HEK293 (cell line): ENCODE data around the gene DPP9.

ENCODE experiments used
- CTCF ChIP-seq: fragments of 450-650 bp; formaldehyde crosslinking; IDR thresholded peaks from 2 replicates; pipeline ENCODE4 v1.5.1; 2016; ENCODE audit warnings: missing biosample characterization, missing genetic modification characterization
- HOXA7 ChIP-seq: sonication (generic); formaldehyde crosslinking; IDR thresholded peaks from 2 replicates; pipeline ENCODE4 v1.8.1; 2022; ENCODE audit warnings: missing genetic modification reagents, borderline replicate concordance
- MEIS1 ChIP-seq: sonication (generic); formaldehyde crosslinking; IDR thresholded peaks from 2 replicates; pipeline ENCODE4 v1.8.1; 2022; ENCODE audit warnings: missing genetic modification reagents, mild to moderate bottlenecking, borderline replicate concordance
- REPIN1 ChIP-seq: fragments of 450-650 bp; formaldehyde crosslinking; IDR thresholded peaks from 2 replicates; pipeline ENCODE4 v1.5.1; 2017; ENCODE audit warnings: missing biosample characterization, missing genetic modification characterization, low read depth
- ZBTB7A ChIP-seq: fragments of 450-650 bp; formaldehyde crosslinking; IDR thresholded peaks from 2 replicates; pipeline ENCODE4 v1.5.1; 2016; ENCODE audit warnings: low read depth, missing biosample characterization, missing genetic modification characterization
- ZNF274 ChIP-seq, 2 experiments: fragments of 200-500 bp in 1 of 2; fragments of 450-650 bp in 1 of 2; sonication (Bioruptor generic) in 1 of 2; formaldehyde crosslinking in 1 of 2; IDR thresholded peaks; 2 replicates each; pipeline versions ENCODE4 v1.5.1 to v1.6.1; 2014 to 2016; ENCODE audit warnings: borderline replicate concordance in 1 of 2, inconsistent platforms in 1 of 2, low read length in 1 of 2, missing biosample characterization in 1 of 2, missing genetic modification characterization in 1 of 2
- ZNF335 ChIP-seq: fragments of 450-650 bp; formaldehyde crosslinking; conservative IDR thresholded peaks from 2 replicates; pipeline ENCODE4 v1.5.1; 2016; ENCODE audit warnings: missing biosample characterization, missing genetic modification characterization
- ZNF530 ChIP-seq: fragments of 450-650 bp; formaldehyde crosslinking; IDR thresholded peaks from 2 replicates; pipeline ENCODE4 v1.5.1; 2016; ENCODE audit warnings: low read depth, missing biosample characterization, missing genetic modification characterization
- ZNF571 ChIP-seq: fragments of 450-650 bp; formaldehyde crosslinking; IDR thresholded peaks from 2 replicates; pipeline ENCODE4 v1.5.0; 2017; ENCODE audit warnings: missing biosample characterization, missing genetic modification characterization
- ZNF623 ChIP-seq: fragments of 450-650 bp; formaldehyde crosslinking; IDR thresholded peaks from 2 replicates; pipeline ENCODE4 v1.5.1; 2016; ENCODE audit warnings: missing biosample characterization, missing genetic modification characterization
- ZNF629 ChIP-seq: fragments of 450-650 bp; formaldehyde crosslinking; IDR thresholded peaks from 2 replicates; pipeline ENCODE4 v1.5.1; 2017; ENCODE audit warnings: missing biosample characterization, missing genetic modification characterization
- ZNF670 ChIP-seq: fragments of 450-650 bp; formaldehyde crosslinking; IDR thresholded peaks from 2 replicates; pipeline ENCODE4 v1.5.1; 2016; ENCODE audit warnings: missing biosample characterization, missing genetic modification characterization, low read depth
- ZNF785 ChIP-seq: fragments of 450-650 bp; formaldehyde crosslinking; IDR thresholded peaks from 2 replicates; pipeline ENCODE4 v1.5.1; 2016; ENCODE audit warnings: missing biosample characterization, missing genetic modification characterization
- ZSCAN18 ChIP-seq: fragments of 450-650 bp; formaldehyde crosslinking; IDR thresholded peaks from 2 replicates; pipeline ENCODE4 v1.5.1; 2016; ENCODE audit warnings: missing biosample characterization, missing genetic modification characterization

GRCh38 chr19:4641132-4641531 is 82.5 kb downstream of the DPP9 start:
- TF ChIP-seq ZNF629 (tag by site-specific recombination) (no peak), CTCF (no peak), ZSCAN18 (tag by site-specific recombination) (no peak), ZNF274 (IDR thresholded peaks at IDR 0.05; ENCODE audit: low read length) (no peak), ZNF274 (tag by site-specific recombination; IDR thresholded peaks at IDR 0.05; ENCODE audit: borderline replicate concordance) (no peak), ZNF530 (tag by site-specific recombination) (no peak), ZBTB7A (tag by site-specific recombination) (no peak), REPIN1 (tag by site-specific recombination) (no peak), HOXA7 (CRISPR knock-in tag) (no peak), ZNF623 (no peak), MEIS1 (CRISPR knock-in tag) (no peak), ZNF670 (tag by site-specific recombination) (no peak), ZNF785 (no peak), ZNF571 (tag by site-specific recombination) (no peak), ZNF335 (tag by site-specific recombination) (no peak)
